Natural killer cell treated with Interleukin-12 subunit alpha and Interleukin-12 subunit beta and Interleukin-15 and Interleukin-18, amount 100 ng/mL, for 72 hours (primary cell): ENCODE measurements around the gene COL27A1. TPM values are rescaled to one million over a fixed set of nuclear protein-coding genes. Genes with fewer than 3 reads are reported as not detected.

ENCODE experiments used
- ATAC-seq, 2 donors: fragments of 150-1000 bp; cut with Tn5 transposase in 1 of 2; sonication (Bioruptor Pico), chemical (Tn5 transposase) in 1 of 2; 2 replicates each; pipeline ENCODE4 v1.10.0; 2021
- DNase-seq: peaks from one replicate; pipeline ENCODE4 v3.0.0; 2022; ENCODE audit warnings: low spot score
- H3K27ac Mint-ChIP-seq, 2 donors: 1 replicate in 1 of 2; 2 replicates in 1 of 2; pipeline ENCODE4 v1.8.0; 2022; ENCODE audit warnings: mixed read lengths in 2 of 2, mild to moderate bottlenecking in 1 of 2, moderate library complexity in 1 of 2
- H3K27me3 Mint-ChIP-seq, 2 donors: 1 replicate in 1 of 2; 2 replicates in 1 of 2; pipeline ENCODE4 v1.8.0; 2022; ENCODE audit warnings: mixed read lengths in 2 of 2
- H3K36me3 Mint-ChIP-seq: one replicate; pipeline ENCODE4 v1.8.0; 2022; ENCODE audit warnings: mixed read lengths
- H3K4me1 Mint-ChIP-seq, 2 donors: 1 replicate in 1 of 2; 2 replicates in 1 of 2; pipeline ENCODE4 v1.8.0; 2022; ENCODE audit warnings: low read depth in 2 of 2, mixed read lengths in 2 of 2, mild to moderate bottlenecking in 1 of 2
- H3K4me3 Mint-ChIP-seq: one replicate; pipeline ENCODE4 v1.8.0; 2022; ENCODE audit warnings: mixed read lengths
- H3K9me3 Mint-ChIP-seq: 2 replicates; pipeline ENCODE4 v1.8.0; 2022; ENCODE audit warnings: mixed read lengths
- total RNA-seq, 2 donors: library from RNA; stranded (reverse); gene quantifications; one replicate each; pipeline ENCODE4 v1.2.3, GENCODE V29; 2022

The COL27A1 gene
- total RNA-seq, 2 donors from 2014 or later: 1.5 to 1.6 TPM

GRCh38 chr9:114304416-114305188 lies 149.3 kb downstream of the COL27A1 start:
- no peak overlapping the region for H3K27ac Mint-ChIP-seq
- peaks cover 0 to 3% of the 10 kb centered on the region in 2 donors for H3K4me1 Mint-ChIP-seq
- no peaks in the 10 kb centered on the region for H3K27me3 Mint-ChIP-seq
- no peaks in the 10 kb centered on the region for H3K9me3 Mint-ChIP-seq
- DNase-seq (no peak), ATAC-seq (no peak)
- H3K4me3 Mint-ChIP-seq: no peak overlapping the region
- H3K36me3 Mint-ChIP-seq: no peaks in the 10 kb centered on the region

GRCh38 chr9:114307899-114308267 lies 152.5 kb downstream of the COL27A1 start:
- DNase-seq (no peak), ATAC-seq (no peak)
- no peaks in the 10 kb centered on the region for H3K9me3 Mint-ChIP-seq
- H3K4me3 Mint-ChIP-seq: no peak overlapping the region
- peaks cover 0 to 3% of the 10 kb centered on the region in 2 donors for H3K4me1 Mint-ChIP-seq
- peak overlapping the region in 1 of 2 donors; percentile 40 for H3K27ac Mint-ChIP-seq
- H3K27me3 Mint-ChIP-seq: no peaks in the 10 kb centered on the region
- no peaks in the 10 kb centered on the region for H3K36me3 Mint-ChIP-seq

- no peaks in the 10 kb centered on the region for H3K9me3 Mint-ChIP-seq
- peaks cover 0 to 3% of the 10 kb centered on the region in 2 donors for H3K4me1 Mint-ChIP-seq
- no peak overlapping the region for H3K4me3 Mint-ChIP-seq
- no peak overlapping the region for H3K27ac Mint-ChIP-seq
- ATAC-seq (no peak), DNase-seq (no peak)
- H3K36me3 Mint-ChIP-seq: no peaks in the 10 kb centered on the region
- H3K27me3 Mint-ChIP-seq: no peaks in the 10 kb centered on the region
These were observed 153.1 kb downstream of the COL27A1 start for GRCh38 chr9:114308361-114308950.

DNA sequence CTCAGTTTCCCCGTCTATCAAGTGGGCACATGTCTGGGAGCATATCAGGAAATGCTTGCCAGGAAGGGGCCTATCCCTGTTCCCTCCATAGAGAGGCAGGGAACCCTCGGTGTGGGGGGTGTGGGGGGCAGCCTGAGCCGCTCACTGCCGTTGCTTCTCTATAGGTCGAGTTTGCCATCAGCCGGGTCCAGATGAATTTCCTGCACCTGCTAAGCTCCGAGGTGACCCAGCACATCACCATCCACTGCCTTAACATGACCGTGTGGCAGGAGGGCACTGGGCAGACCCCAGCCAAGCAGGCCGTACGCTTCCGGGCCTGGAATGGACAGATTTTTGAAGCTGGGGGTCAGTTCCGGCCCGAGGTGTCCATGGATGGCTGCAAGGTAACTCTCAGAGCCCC lies 153.8 kb downstream of the COL27A1 start:
- Mint-ChIP-seq H3K4me1 (peaks cover 0 to 3% of the 10 kb centered on the region in 2 donors), H3K27me3 (no peaks in the 10 kb centered on the region), H3K36me3 (no peaks in the 10 kb centered on the region), H3K27ac (no peak overlapping the region), H3K4me3 (no peak overlapping the region), H3K9me3 (no peaks in the 10 kb centered on the region)
- DNase-seq: no peak
- no peak for ATAC-seq

- Mint-ChIP-seq H3K36me3 (no peaks in the 10 kb centered on the region), H3K27me3 (no peaks in the 10 kb centered on the region), H3K4me3 (no peak overlapping the region), H3K9me3 (no peaks in the 10 kb centered on the region), H3K27ac (no peak overlapping the region), H3K4me1 (peaks cover 0 to under 1% of the 10 kb centered on the region in 2 donors)
- ATAC-seq (no peak), DNase-seq (no peak)
These were observed 155.4 kb downstream of the COL27A1 start for GRCh38 chr9:114310471-114311450.

DNA sequence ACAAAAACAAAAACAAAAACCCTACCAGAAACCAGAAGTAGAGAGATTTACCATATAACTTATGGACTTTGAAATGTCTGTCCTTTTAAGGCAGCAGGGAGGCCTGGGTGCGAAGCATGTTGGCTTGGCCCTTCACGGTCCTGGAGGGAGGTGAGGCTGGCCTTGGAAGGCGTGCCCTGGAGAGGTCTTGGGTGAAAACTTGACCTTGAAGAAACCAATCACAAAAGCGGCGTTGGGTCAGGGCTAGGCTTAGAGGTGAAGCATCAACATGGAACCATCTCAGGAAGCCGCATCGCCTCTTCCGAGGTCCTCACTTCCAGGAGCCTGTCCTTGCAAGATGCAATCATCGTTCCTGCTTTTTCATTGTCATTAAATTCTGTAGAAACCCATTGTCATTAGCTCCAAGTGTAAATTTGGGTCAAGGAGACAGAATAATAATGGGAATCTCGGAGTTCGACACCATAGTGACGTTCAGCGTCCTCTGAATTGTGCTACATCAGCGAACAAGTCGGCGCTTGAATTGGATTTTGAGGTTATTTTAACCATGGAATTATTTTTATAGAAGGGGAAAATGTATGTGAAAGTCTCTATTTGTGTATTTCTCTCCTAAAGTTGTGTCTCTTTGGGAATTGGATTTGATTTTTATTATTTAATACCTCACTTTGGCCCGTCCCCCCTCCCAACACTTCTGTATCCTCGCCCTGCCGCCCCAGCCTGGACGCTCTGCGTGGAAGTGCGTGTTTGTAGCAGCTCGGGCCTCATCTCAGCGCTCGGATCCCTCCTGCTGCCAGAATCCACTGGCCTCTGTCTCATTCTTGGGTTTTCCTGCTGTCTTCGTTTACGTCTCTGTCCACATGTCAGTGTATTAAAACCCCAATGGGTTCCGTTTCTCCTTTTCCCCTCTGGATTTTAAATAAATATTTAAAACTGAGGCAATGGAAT lies 156.5 kb downstream of the COL27A1 start:
- no peak overlapping the region for H3K4me3 Mint-ChIP-seq
- no peaks in the 10 kb centered on the region for H3K27me3 Mint-ChIP-seq
- H3K36me3 Mint-ChIP-seq: no peaks in the 10 kb centered on the region
- H3K9me3 Mint-ChIP-seq: no peaks in the 10 kb centered on the region
- H3K27ac Mint-ChIP-seq: no peak overlapping the region
- DNase-seq (no peak), ATAC-seq (no peak)
- H3K4me1 Mint-ChIP-seq: no peaks in the 10 kb centered on the region

- DNase-seq (no peak), ATAC-seq (peak in 1 of 2 donors; percentile 5)
- Mint-ChIP-seq H3K27me3 (no peaks in the 10 kb centered on the region), H3K36me3 (no peaks in the 10 kb centered on the region), H3K27ac (no peak overlapping the region), H3K9me3 (no peaks in the 10 kb centered on the region), H3K4me1 (no peaks in the 10 kb centered on the region), H3K4me3 (no peak overlapping the region)
These were observed 157.2 kb downstream of the COL27A1 start for GRCh38 chr9:114312513-114312875.

- ATAC-seq (no peak), DNase-seq (no peak)
- Mint-ChIP-seq H3K4me1 (no peaks in the 10 kb centered on the region), H3K4me3 (no peak overlapping the region), H3K27ac (no peak overlapping the region), H3K27me3 (no peaks in the 10 kb centered on the region), H3K9me3 (no peaks in the 10 kb centered on the region), H3K36me3 (no peaks in the 10 kb centered on the region)
These were observed 157.8 kb downstream of the COL27A1 start for GRCh38 chr9:114313186-114313585.

DNA sequence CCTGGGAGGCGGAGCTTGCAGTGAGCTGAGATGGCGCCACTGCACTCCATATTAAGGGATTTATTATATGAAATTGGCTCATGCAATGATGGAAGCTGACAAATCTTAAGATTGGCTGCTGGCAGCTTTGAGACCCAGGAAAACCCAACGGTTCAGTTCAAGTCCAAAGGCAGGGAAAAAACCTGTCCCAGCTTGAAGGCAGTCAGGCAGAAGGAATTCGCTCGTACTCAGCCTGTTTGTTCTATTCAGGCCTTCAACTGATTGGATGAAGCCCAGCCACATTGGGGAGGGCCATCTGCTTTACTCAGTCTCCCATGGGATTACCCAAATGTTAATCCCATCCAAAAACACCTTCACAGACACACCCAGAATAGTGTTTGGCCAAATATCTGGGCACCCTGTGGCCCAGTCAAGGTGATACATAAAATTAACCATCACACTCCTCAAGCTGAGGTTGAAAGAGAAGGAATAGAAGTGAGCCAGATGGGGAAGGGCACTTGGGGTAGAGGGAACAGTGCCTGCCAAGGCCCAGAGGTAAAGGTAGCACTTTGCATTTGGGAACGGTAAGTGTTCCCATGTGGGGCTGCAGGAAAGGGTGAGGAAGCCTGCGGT lies 159.0 kb downstream of the COL27A1 start:
- H3K27me3 Mint-ChIP-seq: peaks cover 0 to 4% of the 10 kb centered on the region in 2 donors
- H3K4me3 Mint-ChIP-seq: no peak overlapping the region
- H3K27ac Mint-ChIP-seq: no peak overlapping the region
- H3K4me1 Mint-ChIP-seq: no peaks in the 10 kb centered on the region
- ATAC-seq (no peak), DNase-seq (no peak)
- H3K9me3 Mint-ChIP-seq: no peaks in the 10 kb centered on the region
- H3K36me3 Mint-ChIP-seq: no peaks in the 10 kb centered on the region

GRCh38 chr9:114314881-114315722 lies 159.8 kb downstream of the COL27A1 start:
- H3K4me1 Mint-ChIP-seq: no peaks in the 10 kb centered on the region
- DNase-seq: no peak
- peaks cover 0 to 4% of the 10 kb centered on the region in 2 donors for H3K27me3 Mint-ChIP-seq
- H3K9me3 Mint-ChIP-seq: no peaks in the 10 kb centered on the region
- no peak for ATAC-seq
- no peak overlapping the region for H3K4me3 Mint-ChIP-seq
- H3K27ac Mint-ChIP-seq: no peak overlapping the region
- no peaks in the 10 kb centered on the region for H3K36me3 Mint-ChIP-seq

GRCh38 chr9:114315723-114316363 lies 160.5 kb downstream of the COL27A1 start:
- no peaks in the 10 kb centered on the region for H3K4me1 Mint-ChIP-seq
- H3K27ac Mint-ChIP-seq: peak overlapping the region in 1 of 2 donors; percentile 37
- ATAC-seq (no peak), DNase-seq (no peak)
- peaks cover 0 to 4% of the 10 kb centered on the region in 2 donors for H3K27me3 Mint-ChIP-seq
- no peak overlapping the region for H3K4me3 Mint-ChIP-seq
- H3K9me3 Mint-ChIP-seq: no peaks in the 10 kb centered on the region
- no peaks in the 10 kb centered on the region for H3K36me3 Mint-ChIP-seq
